Erythroblast (primary cell): ENCODE data around the gene OR1E2.

Source experiments
- GATA1 ChIP-seq: IDR thresholded peaks from 2 replicates; pipeline ENCODE4 v1.6.1; 2011; ENCODE audit warnings: low read depth, mild to moderate bottlenecking, control low read depth, low read length, moderate library complexity
- POLR2A ChIP-seq: IDR thresholded peaks from 2 replicates; pipeline ENCODE4 v1.6.1; 2011; ENCODE audit warnings: mild to moderate bottlenecking, low read length

- TF ChIP-seq GATA1: no peak
- TF ChIP-seq POLR2A: no peak
Measured at GRCh38 chr17:3415610-3416009, 18.0 kb downstream of the OR1E2 start.
